GM12874 (cell line): ENCODE results near the gene OPA3.

Source experiments
- CTCF ChIP-seq: IDR thresholded peaks from 2 replicates; pipeline ENCODE4 v1.5.1; 2011; ENCODE audit warnings: low read depth, mild to moderate bottlenecking, control low read depth, low read length, moderate library complexity; ENCODE audit not compliant: insufficient read depth

OPA3 gene

GRCh38 chr19:45556835-45557234 lies 27.8 kb downstream of the OPA3 start:
- no peak for TF ChIP-seq CTCF

- no peak for TF ChIP-seq CTCF
Measured at GRCh38 chr19:45554481-45554880, 30.1 kb downstream of the OPA3 start.

GRCh38 chr19:45553464-45553863 lies 31.1 kb downstream of the OPA3 start:
- no peak for TF ChIP-seq CTCF

- TF ChIP-seq CTCF = no peak
Measured at GRCh38 chr19:45547965-45548609, 36.5 kb downstream of the OPA3 start.

GRCh38 chr19:45547211-45547770 lies 37.3 kb downstream of the OPA3 start:
- no peak for TF ChIP-seq CTCF

- TF ChIP-seq CTCF = no peak
Measured at GRCh38 chr19:45542234-45542668, 42.4 kb downstream of the OPA3 start.

- no peak for TF ChIP-seq CTCF
Measured at GRCh38 chr19:45539459-45539858, 45.1 kb downstream of the OPA3 start.

GRCh38 chr19:45531349-45531748 lies 53.3 kb downstream of the OPA3 start:
- TF ChIP-seq CTCF = no peak
